HEK293 (cell line): ENCODE data around the gene CCSER1.

ENCODE experiments used
- ZNF121 ChIP-seq: fragments of 450-650 bp; formaldehyde crosslinking; IDR thresholded peaks from 2 replicates; pipeline ENCODE4 v1.5.1; 2016; ENCODE audit warnings: missing biosample characterization, missing genetic modification characterization
- ZNF202 ChIP-seq: fragments of 450-650 bp; formaldehyde crosslinking; IDR thresholded peaks from 2 replicates; pipeline ENCODE4 v1.5.1; 2016; ENCODE audit warnings: missing biosample characterization, missing genetic modification characterization, borderline replicate concordance
- TF ChIP-seq, protein P1 (sequence below): fragments of 450-650 bp; formaldehyde crosslinking; IDR thresholded peaks from 2 replicates; pipeline ENCODE4 v1.5.1; 2016; ENCODE audit warnings: missing biosample characterization, missing genetic modification characterization
- TF ChIP-seq, protein P2 (sequence below): fragments of 450-650 bp; formaldehyde crosslinking; IDR thresholded peaks from 2 replicates; pipeline ENCODE4 v1.5.1; 2016; ENCODE audit warnings: missing biosample characterization, missing genetic modification characterization
- TF ChIP-seq, protein P3 (sequence below): fragments of 450-650 bp; formaldehyde crosslinking; IDR thresholded peaks from 2 replicates; pipeline ENCODE4 v1.5.1; 2017; ENCODE audit warnings: missing biosample characterization, missing genetic modification characterization

DNA sequence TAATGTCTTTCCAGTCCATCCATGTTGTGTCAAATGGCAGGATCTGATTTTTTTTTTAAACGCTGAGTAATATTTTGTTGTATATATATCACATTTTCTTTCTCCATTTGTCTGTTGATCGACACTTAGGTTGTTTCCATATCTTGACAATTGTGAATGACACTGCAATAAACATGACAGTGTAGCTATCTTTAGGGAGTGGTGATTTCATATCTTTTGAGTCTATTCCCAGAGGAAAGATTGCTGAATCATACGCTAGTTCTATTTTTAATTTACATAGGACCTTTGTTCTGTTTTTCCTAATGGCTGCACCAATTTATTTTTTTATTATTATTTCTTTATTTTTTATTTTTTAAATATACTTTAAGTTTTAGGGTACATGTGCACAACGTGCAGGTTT lies 470.7 kb downstream of the CCSER1 start:
- TF ChIP-seq, protein P1, sequence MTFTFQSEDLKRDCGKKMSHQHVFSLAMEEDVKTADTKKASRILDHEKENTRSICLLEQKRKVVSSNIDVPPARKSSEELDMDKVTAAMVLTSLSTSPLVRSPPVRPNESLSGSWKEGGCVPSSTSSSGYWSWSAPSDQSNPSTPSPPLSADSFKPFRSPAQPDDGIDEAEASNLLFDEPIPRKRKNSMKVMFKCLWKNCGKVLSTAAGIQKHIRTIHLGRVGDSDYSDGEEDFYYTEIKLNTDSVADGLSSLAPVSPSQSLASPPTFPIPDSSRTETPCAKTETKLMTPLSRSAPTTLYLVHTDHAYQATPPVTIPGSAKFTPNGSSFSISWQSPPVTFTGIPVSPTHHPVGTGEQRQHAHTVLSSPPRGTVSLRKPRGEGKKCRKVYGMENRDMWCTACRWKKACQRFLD (tag by site-specific recombination), result no peak
- TF ChIP-seq, protein P2, sequence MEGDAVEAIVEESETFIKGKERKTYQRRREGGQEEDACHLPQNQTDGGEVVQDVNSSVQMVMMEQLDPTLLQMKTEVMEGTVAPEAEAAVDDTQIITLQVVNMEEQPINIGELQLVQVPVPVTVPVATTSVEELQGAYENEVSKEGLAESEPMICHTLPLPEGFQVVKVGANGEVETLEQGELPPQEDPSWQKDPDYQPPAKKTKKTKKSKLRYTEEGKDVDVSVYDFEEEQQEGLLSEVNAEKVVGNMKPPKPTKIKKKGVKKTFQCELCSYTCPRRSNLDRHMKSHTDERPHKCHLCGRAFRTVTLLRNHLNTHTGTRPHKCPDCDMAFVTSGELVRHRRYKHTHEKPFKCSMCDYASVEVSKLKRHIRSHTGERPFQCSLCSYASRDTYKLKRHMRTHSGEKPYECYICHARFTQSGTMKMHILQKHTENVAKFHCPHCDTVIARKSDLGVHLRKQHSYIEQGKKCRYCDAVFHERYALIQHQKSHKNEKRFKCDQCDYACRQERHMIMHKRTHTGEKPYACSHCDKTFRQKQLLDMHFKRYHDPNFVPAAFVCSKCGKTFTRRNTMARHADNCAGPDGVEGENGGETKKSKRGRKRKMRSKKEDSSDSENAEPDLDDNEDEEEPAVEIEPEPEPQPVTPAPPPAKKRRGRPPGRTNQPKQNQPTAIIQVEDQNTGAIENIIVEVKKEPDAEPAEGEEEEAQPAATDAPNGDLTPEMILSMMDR (tag by site-specific recombination), result no peak
- TF ChIP-seq, protein P3, sequence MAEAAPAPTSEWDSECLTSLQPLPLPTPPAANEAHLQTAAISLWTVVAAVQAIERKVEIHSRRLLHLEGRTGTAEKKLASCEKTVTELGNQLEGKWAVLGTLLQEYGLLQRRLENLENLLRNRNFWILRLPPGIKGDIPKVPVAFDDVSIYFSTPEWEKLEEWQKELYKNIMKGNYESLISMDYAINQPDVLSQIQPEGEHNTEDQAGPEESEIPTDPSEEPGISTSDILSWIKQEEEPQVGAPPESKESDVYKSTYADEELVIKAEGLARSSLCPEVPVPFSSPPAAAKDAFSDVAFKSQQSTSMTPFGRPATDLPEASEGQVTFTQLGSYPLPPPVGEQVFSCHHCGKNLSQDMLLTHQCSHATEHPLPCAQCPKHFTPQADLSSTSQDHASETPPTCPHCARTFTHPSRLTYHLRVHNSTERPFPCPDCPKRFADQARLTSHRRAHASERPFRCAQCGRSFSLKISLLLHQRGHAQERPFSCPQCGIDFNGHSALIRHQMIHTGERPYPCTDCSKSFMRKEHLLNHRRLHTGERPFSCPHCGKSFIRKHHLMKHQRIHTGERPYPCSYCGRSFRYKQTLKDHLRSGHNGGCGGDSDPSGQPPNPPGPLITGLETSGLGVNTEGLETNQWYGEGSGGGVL (tag by site-specific recombination), result no peak
- no peak for TF ChIP-seq ZNF202 (tag by site-specific recombination)
- no peak for TF ChIP-seq ZNF121 (tag by site-specific recombination)
